ENCODE data around the gene TMEM242. TPM values are rescaled to one million over a fixed set of nuclear protein-coding genes. Genes with fewer than 3 reads are reported as not detected.

TMEM242 gene
- total and polyA plus RNA-seq, 2 of the 8 experiments (the other 6 are each of a cell fraction or from before 2014, with no cell fraction given): 2.4 to 9.0 TPM

DNA sequence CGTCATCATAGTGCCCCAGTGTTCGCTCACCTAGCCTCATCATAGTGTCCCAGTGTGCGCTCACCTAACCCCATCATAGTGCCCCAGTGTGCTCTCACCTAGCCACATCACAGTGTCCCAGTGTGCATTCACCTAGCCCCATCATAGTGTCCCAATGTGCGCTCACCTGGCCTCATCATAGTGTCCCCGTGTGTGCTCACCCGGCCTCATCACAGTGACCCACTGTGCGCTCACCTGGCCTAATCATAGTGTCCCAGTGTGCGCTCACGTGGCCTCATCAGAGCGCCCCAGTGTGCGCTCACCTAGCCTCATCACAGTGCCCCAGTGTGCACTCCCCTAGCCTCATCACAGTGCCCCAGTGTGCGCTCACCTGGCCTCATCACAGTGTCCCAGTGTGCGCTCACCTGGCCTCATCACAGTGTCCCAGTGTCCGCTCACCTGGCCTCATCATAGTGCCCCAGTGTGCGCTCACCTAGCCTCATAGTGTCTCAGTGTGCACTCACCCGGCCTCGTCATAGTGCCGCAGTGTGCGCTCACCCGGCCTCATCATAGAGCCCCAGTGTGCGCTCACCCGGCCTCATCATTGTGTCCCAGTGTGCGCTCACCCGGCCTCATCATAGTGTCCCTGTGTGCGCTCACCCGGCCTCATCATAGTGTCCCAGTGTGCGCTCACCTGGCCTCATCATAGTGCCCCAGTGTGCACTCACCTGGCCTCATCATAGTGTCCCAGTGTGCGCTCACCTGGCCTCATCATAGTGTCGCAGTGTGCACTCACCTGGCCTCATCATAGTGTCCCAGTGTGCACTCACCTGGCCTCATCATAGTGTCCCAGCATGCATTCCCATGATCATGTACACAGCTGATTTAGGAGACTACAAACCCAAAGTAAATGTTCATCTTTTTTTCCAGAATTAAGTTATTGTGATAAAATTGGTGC, 9.5 kb downstream of the TMEM242 start:
- no peaks in the 10 kb centered on the region for H3K23me2 ChIP-seq (ENCODE audit: low read depth, low read length)
- H3K36me3 ChIP-seq (ENCODE audit: control insufficient read depth in 2 of 4, insufficient read depth in 4 of 4, low read length in 3 of 4): peaks cover 8 to 30% (median 22%) of the 10 kb centered on the region in 4 experiments
- no peak overlapping the region for H3K56ac ChIP-seq (replicated peaks; ENCODE audit: insufficient read length, low read depth, low read length)
- H2BK5ac ChIP-seq (ENCODE audit: low read depth, low read length): peak overlapping the region; percentile 9; the same call in 1 of the 2 replicates
- H2BK12ac ChIP-seq (ENCODE audit: low read depth, low read length): no peak overlapping the region
- H3K9ac ChIP-seq (replicated peaks in 1 of 4; ENCODE audit: extremely low read depth in 1 of 4, low read depth in 3 of 4, low read length in 3 of 4): no peak overlapping the region
- no peaks in the 10 kb centered on the region for H3K27me3 ChIP-seq (replicated peaks in 1 of 4; ENCODE audit: control insufficient read depth in 3 of 4, extremely low read depth in 1 of 4, insufficient read depth in 3 of 4, low read length in 3 of 4)
- no peak overlapping the region for H2AFZ ChIP-seq (ENCODE audit: low read length)
- H4K20me1 ChIP-seq (replicated peaks in 1 of 2; ENCODE audit: control insufficient read depth in 1 of 2, insufficient read depth in 2 of 2, low read length in 2 of 2): peaks cover 0 to 6% of the 10 kb centered on the region in 2 experiments
- H3K23ac ChIP-seq (ENCODE audit: insufficient read length): no peak overlapping the region
- H3K14ac ChIP-seq (ENCODE audit: insufficient read length): no peak overlapping the region
- H2AK5ac ChIP-seq (ENCODE audit: low read depth, low read length): no peak overlapping the region
- no peak overlapping the region for H4K91ac ChIP-seq (replicated peaks; ENCODE audit: insufficient read length, low read length)
- no peak overlapping the region for H4K8ac ChIP-seq (ENCODE audit: extremely low read depth, insufficient read depth, low read length)
- H3K79me1 ChIP-seq (ENCODE audit: low read depth, low read length): peaks cover 6% of the 10 kb centered on the region; the same call in 1 of the 2 replicates
- no peak overlapping the region for H3K4me3 ChIP-seq (ENCODE audit: extremely low read depth in 1 of 4, insufficient read depth in 2 of 4, low read depth in 3 of 4, low read length in 4 of 4)
- no peak overlapping the region for H3K4ac ChIP-seq (replicated peaks; ENCODE audit: insufficient read length, low read depth, low read length)
- ChIA-PET CTCF (ENCODE audit: partially characterized antibody) (interaction anchor here (0.9 to 2.7 kb wide), 13 partner anchors 10 to 634 kb away, joined by 3 to 17 read pairs (median 4); partner anchors contain the start of gene TMEM242), POLR2A (ENCODE audit: partially characterized antibody) (no interaction called here)
- H4K5ac ChIP-seq (ENCODE audit: insufficient read length, low read depth, low read length): no peak overlapping the region
- H2BK15ac ChIP-seq (ENCODE audit: low read length): no peak overlapping the region; the same call in 1 of the 2 replicates
- no peak overlapping the region for H3K27ac ChIP-seq (ENCODE audit: low read depth, low read length)
- H3K4me2 ChIP-seq (ENCODE audit: insufficient read depth in 1 of 2, low read depth in 2 of 2, low read length in 2 of 2): no peak overlapping the region
- 74% methylated on average over 29 of the region's 29 CpGs; no CpG with 5 or more reads in 1 of the 2 experiments for WGBS, 2 experiments (ENCODE audit: extremely low coverage in 1 of 2, insufficient coverage in 1 of 2, insufficient read length in 1 of 2, insufficient replicate concordance in 2 of 2, low coverage in 1 of 2, low lambda C conversion rate in 2 of 2, missing lambda C conversion rate in 1 of 2)
- no peak overlapping the region for H2BK120ac ChIP-seq (replicated peaks; ENCODE audit: low read depth, low read length)
- H3K79me2 ChIP-seq (ENCODE audit: control insufficient read depth in 1 of 2, insufficient read depth in 2 of 2, low read length in 2 of 2): no peaks in the 10 kb centered on the region
- H2BK20ac ChIP-seq (ENCODE audit: low read length): no peak overlapping the region
- TF ChIP-seq, protein P1, sequence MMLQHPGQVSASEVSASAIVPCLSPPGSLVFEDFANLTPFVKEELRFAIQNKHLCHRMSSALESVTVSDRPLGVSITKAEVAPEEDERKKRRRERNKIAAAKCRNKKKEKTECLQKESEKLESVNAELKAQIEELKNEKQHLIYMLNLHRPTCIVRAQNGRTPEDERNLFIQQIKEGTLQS (IDR thresholded peaks at IDR 0.05; ENCODE audit: insufficient read depth, low read depth, low read length): no peak
- H3K18ac ChIP-seq (ENCODE audit: extremely low read depth, low read length): no peak overlapping the region
- H3K4me1 ChIP-seq (replicated peaks in 1 of 4; ENCODE audit: control insufficient read depth in 3 of 4, insufficient read depth in 4 of 4, low read length in 3 of 4): no peaks in the 10 kb centered on the region
- no peak for DNase-seq (ENCODE audit: low read depth in 1 of 2, low spot score in 2 of 2)
- FAIRE-seq: no peak
- H3K9me3 ChIP-seq (ENCODE audit: insufficient read depth in 2 of 2, low read depth in 1 of 2, low read length in 1 of 2): no peaks in the 10 kb centered on the region

Measured in H1 (cell line).